Activated CD8-positive, alpha-beta memory T cell treated with anti-CD3 and anti-CD28 coated beads, Interleukin-2, amount 10 ng/mL, durations not matched to agents 7 days and 5 days (primary cell): Measurements from ENCODE around the gene FUT8. TPM values are rescaled to one million over a fixed set of nuclear protein-coding genes. Genes with fewer than 3 reads are reported as not detected.

Source experiments
- ATAC-seq: fragments of 150-1000 bp; cut with Tn5 transposase; one replicate; pipeline ENCODE4 v1.10.0; 2021; ENCODE audit warnings: moderate library complexity
- CTCF ChIA-PET: fragments of 350-600 bp; sonication (Branson Sonifier 250); formaldehyde crosslinking; loops from one replicate; lab custom pipeline; 2021; ENCODE audit warnings: antibody characterized with exemption; lab: Charles Lee
- DNase-seq: peaks from one replicate; pipeline ENCODE4 v3.0.0-alpha.2; 2020
- H3K27ac Mint-ChIP-seq: one replicate; pipeline ENCODE4 v1.8.0; 2021; ENCODE audit warnings: mild to moderate bottlenecking, mixed read lengths
- H3K27me3 Mint-ChIP-seq: one replicate; pipeline ENCODE4 v1.8.0; 2021; ENCODE audit warnings: mixed read lengths
- H3K36me3 Mint-ChIP-seq: one replicate; pipeline ENCODE4 v1.8.0; 2021; ENCODE audit warnings: mild to moderate bottlenecking, mixed read lengths
- H3K4me1 Mint-ChIP-seq: one replicate; pipeline ENCODE4 v1.8.0; 2021; ENCODE audit warnings: mixed read lengths
- H3K4me3 Mint-ChIP-seq: one replicate; pipeline ENCODE4 v1.8.0; 2021; ENCODE audit warnings: mild to moderate bottlenecking, moderate library complexity, mixed read lengths
- H3K9me3 Mint-ChIP-seq: one replicate; pipeline ENCODE4 v1.8.0; 2022; ENCODE audit warnings: low read depth, mixed read lengths
- total RNA-seq, 2 experiments: library from RNA; stranded (reverse); gene quantifications; one replicate each; pipeline ENCODE4 v1.2.3, GENCODE V29; 2021

FUT8 gene
- total RNA-seq, 2 experiments from 2014 or later: 114 to 161 TPM

GRCh38 chr14:65396082-65396910 lies 16.2 kb upstream of the FUT8 start:
- H3K4me3 Mint-ChIP-seq: no peak overlapping the region
- H3K9me3 Mint-ChIP-seq: peaks cover 19% of the 10 kb centered on the region
- ATAC-seq (no peak), DNase-seq (no peak)
- H3K36me3 Mint-ChIP-seq: peaks cover 72% of the 10 kb centered on the region
- H3K4me1 Mint-ChIP-seq: peaks cover 16% of the 10 kb centered on the region
- no peaks in the 10 kb centered on the region for H3K27me3 Mint-ChIP-seq
- CTCF ChIA-PET: interaction anchor here (0.5 to 1.3 kb wide), 3 partner anchors 10 to 560 kb away, joined by 3 read pairs; no protein-coding TSS in a partner anchor
- no peak overlapping the region for H3K27ac Mint-ChIP-seq

- DNase-seq (no peak), ATAC-seq (no peak)
- Mint-ChIP-seq H3K27me3 (no peaks in the 10 kb centered on the region), H3K4me3 (no peak overlapping the region), H3K27ac (no peak overlapping the region), H3K9me3 (no peaks in the 10 kb centered on the region), H3K36me3 (peaks cover 39% of the 10 kb centered on the region), H3K4me1 (peaks cover 11% of the 10 kb centered on the region)
- CTCF ChIA-PET: no interaction called here
These were observed 9.3 kb upstream of the FUT8 start for GRCh38 chr14:65403231-65403630.

- peaks cover 24% of the 10 kb centered on the region for H3K36me3 Mint-ChIP-seq
- H3K27me3 Mint-ChIP-seq: no peaks in the 10 kb centered on the region
- CTCF ChIA-PET: no interaction called here
- no peak for DNase-seq
- H3K4me3 Mint-ChIP-seq: no peak overlapping the region
- no peak overlapping the region for H3K27ac Mint-ChIP-seq
- no peak for ATAC-seq
- no peaks in the 10 kb centered on the region for H3K9me3 Mint-ChIP-seq
- H3K4me1 Mint-ChIP-seq: peaks cover 34% of the 10 kb centered on the region
These were observed 4.4 kb upstream of the FUT8 start for GRCh38 chr14:65408113-65408512.

GRCh38 chr14:65410640-65411039 lies 1.9 kb upstream of the FUT8 start:
- Mint-ChIP-seq H3K4me1 (peaks cover 48% of the 10 kb centered on the region), H3K27me3 (no peaks in the 10 kb centered on the region), H3K36me3 (peaks cover 18% of the 10 kb centered on the region), H3K9me3 (no peaks in the 10 kb centered on the region), H3K27ac (peak overlapping the region; percentile 98), H3K4me3 (peak overlapping the region; percentile 89)
- CTCF ChIA-PET: interaction anchor here (0.9 to 5.4 kb wide), 16 partner anchors 22 to 660 kb away, joined by 3 to 79 read pairs (median 4); no protein-coding TSS in a partner anchor
- DNase-seq (no peak), ATAC-seq (no peak)

- ATAC-seq (peak; percentile 68), DNase-seq (peak; percentile 87)
- H3K27ac Mint-ChIP-seq: peak overlapping the region; percentile 98
- H3K27me3 Mint-ChIP-seq: no peaks in the 10 kb centered on the region
- H3K4me1 Mint-ChIP-seq: peaks cover 50% of the 10 kb centered on the region
- H3K9me3 Mint-ChIP-seq: no peaks in the 10 kb centered on the region
- CTCF ChIA-PET: interaction anchor here (0.6 to 5.4 kb wide), 29 partner anchors 11 to 547 kb away, joined by 3 to 79 read pairs (median 4); no protein-coding TSS in a partner anchor
- peaks cover 10% of the 10 kb centered on the region for H3K36me3 Mint-ChIP-seq
- H3K4me3 Mint-ChIP-seq: peak overlapping the region; percentile 89
These were observed 886 bp upstream of the FUT8 start for GRCh38 chr14:65411656-65412031.

GRCh38 chr14:65412856-65413738 lies 567 bp downstream of the FUT8 start:
- Mint-ChIP-seq H3K4me3 (peak overlapping the region; percentile 89), H3K4me1 (peaks cover 46% of the 10 kb centered on the region)
- CTCF ChIA-PET: interaction anchor here (0.7 to 5.4 kb wide), 31 partner anchors 9 to 657 kb away, joined by 3 to 79 read pairs (median 5); no protein-coding TSS in a partner anchor

GRCh38 chr14:65413739-65414045 lies 1.2 kb downstream of the FUT8 start:
- Mint-ChIP-seq H3K36me3 (peaks cover 3% of the 10 kb centered on the region), H3K4me1 (peaks cover 44% of the 10 kb centered on the region), H3K9me3 (no peaks in the 10 kb centered on the region), H3K27ac (peak overlapping the region; percentile 98), H3K4me3 (peak overlapping the region; percentile 89), H3K27me3 (no peaks in the 10 kb centered on the region)
- DNase-seq (no peak), ATAC-seq (no peak)
- CTCF ChIA-PET: interaction anchor here (0.7 to 5.4 kb wide), 24 partner anchors 9 to 657 kb away, joined by 3 to 79 read pairs (median 5); no protein-coding TSS in a partner anchor

More at GRCh38 chr14:65412856-65413738, 567 bp downstream of the FUT8 start:
- Mint-ChIP-seq H3K27ac (peak overlapping the region; percentile 98), H3K27me3 (no peaks in the 10 kb centered on the region), H3K9me3 (no peaks in the 10 kb centered on the region), H3K36me3 (peaks cover 6% of the 10 kb centered on the region)
- ATAC-seq: peak; percentile 60
- peak; percentile 78 for DNase-seq

- H3K4me1 Mint-ChIP-seq: peaks cover 46% of the 10 kb centered on the region
- H3K36me3 Mint-ChIP-seq: peaks cover 3% of the 10 kb centered on the region
- DNase-seq (no peak), ATAC-seq (no peak)
- H3K4me3 Mint-ChIP-seq: peak overlapping the region; percentile 89
- no peaks in the 10 kb centered on the region for H3K27me3 Mint-ChIP-seq
- H3K9me3 Mint-ChIP-seq: no peaks in the 10 kb centered on the region
- CTCF ChIA-PET: interaction anchor here (0.7 to 5.4 kb wide), 33 partner anchors 10 to 657 kb away, joined by 3 to 79 read pairs (median 5); no protein-coding TSS in a partner anchor
- no peak overlapping the region for H3K27ac Mint-ChIP-seq
These were observed 2.5 kb downstream of the FUT8 start for GRCh38 chr14:65414961-65415589.

- Mint-ChIP-seq H3K27ac (no peak overlapping the region), H3K9me3 (no peaks in the 10 kb centered on the region), H3K27me3 (no peaks in the 10 kb centered on the region), H3K4me3 (no peak overlapping the region), H3K36me3 (peaks cover 3% of the 10 kb centered on the region), H3K4me1 (peaks cover 45% of the 10 kb centered on the region)
- no peak for DNase-seq
- CTCF ChIA-PET: interaction anchor here (0.7 to 5.4 kb wide), 33 partner anchors 10 to 656 kb away, joined by 3 to 79 read pairs (median 5); no protein-coding TSS in a partner anchor
- no peak for ATAC-seq
These were observed 3.1 kb downstream of the FUT8 start for GRCh38 chr14:65415613-65416012.

GRCh38 chr14:65419593-65420252 lies 7.2 kb downstream of the FUT8 start:
- H3K36me3 Mint-ChIP-seq: peaks cover 22% of the 10 kb centered on the region
- no peak overlapping the region for H3K4me3 Mint-ChIP-seq
- CTCF ChIA-PET: interaction anchor here (1.1 to 1.5 kb wide), 3 partner anchors 60 to 540 kb away, joined by 3 to 5 read pairs (median 3); no protein-coding TSS in a partner anchor
- H3K9me3 Mint-ChIP-seq: no peaks in the 10 kb centered on the region
- ATAC-seq (peak; percentile 39), DNase-seq (no peak)
- peaks cover 47% of the 10 kb centered on the region for H3K4me1 Mint-ChIP-seq
- peak overlapping the region; percentile 55 for H3K27ac Mint-ChIP-seq
- no peaks in the 10 kb centered on the region for H3K27me3 Mint-ChIP-seq

- peak overlapping the region; percentile 14 for H3K27ac Mint-ChIP-seq
- H3K9me3 Mint-ChIP-seq: no peaks in the 10 kb centered on the region
- CTCF ChIA-PET: no interaction called here
- no peak overlapping the region for H3K4me3 Mint-ChIP-seq
- no peak for ATAC-seq
- DNase-seq: no peak
- peaks cover 51% of the 10 kb centered on the region for H3K4me1 Mint-ChIP-seq
- H3K27me3 Mint-ChIP-seq: no peaks in the 10 kb centered on the region
- peaks cover 30% of the 10 kb centered on the region for H3K36me3 Mint-ChIP-seq
These were observed 8.9 kb downstream of the FUT8 start for GRCh38 chr14:65421201-65421981.
